ENCODE results near the gene FBXO21.

- TF ChIP-seq CTCF (IDR thresholded peaks at IDR 0.05 in 4 of 5, conservative IDR thresholded peaks at IDR 0.05 in 1 of 5), result no peak
- TF ChIP-seq POLR2A (IDR thresholded peaks at IDR 0.05), result no peak
Observed at GRCh38 chr12:117207675-117208074, 17.4 kb upstream of the FBXO21 start.

Data from gastrocnemius medialis (tissue), 4 donors.